Measurements from ENCODE around the gene SLC38A5.

- TF ChIP-seq CTCF (IDR thresholded peaks at IDR 0.05) (no peak), EP300 (IDR thresholded peaks at IDR 0.05) (no peak), POLR2A (IDR thresholded peaks at IDR 0.05) (no peak), POLR2AphosphoS5 (IDR thresholded peaks at IDR 0.05) (no peak)
These were observed 37.2 kb upstream of the SLC38A5 start for GRCh38 chrX:48507246-48507645.

Measured in suprapubic skin (tissue), 4 donors.